IgD-negative memory B cell (primary cell): ENCODE measurements around the gene CACNA2D3. TPM values are rescaled to one million over a fixed set of nuclear protein-coding genes. Genes with fewer than 3 reads are reported as not detected.
"Not testable (repeated sequence)": the region's sequence is repeated elsewhere in the genome, so short reads cannot be mapped to it uniquely, and the experiment has no call there.

ENCODE experiments used
- H3K27ac Mint-ChIP-seq, 3 donors: one replicate each; pipeline ENCODE4 v1.8.0; 2020 to 2022; ENCODE audit warnings: mild to moderate bottlenecking in 3 of 3, mixed read lengths in 3 of 3, moderate library complexity in 1 of 3
- H3K27me3 Mint-ChIP-seq: one replicate; pipeline ENCODE4 v1.8.0; 2021; ENCODE audit warnings: mixed read lengths
- H3K36me3 Mint-ChIP-seq: one replicate; pipeline ENCODE4 v1.8.0; 2020; ENCODE audit warnings: mild to moderate bottlenecking, mixed read lengths
- H3K4me1 Mint-ChIP-seq, 3 donors: one replicate each; pipeline ENCODE4 v1.8.0; 2020 to 2022; ENCODE audit warnings: mixed read lengths in 3 of 3, mild to moderate bottlenecking in 1 of 3
- H3K4me3 Mint-ChIP-seq, 4 donors: one replicate each; pipeline ENCODE4 v1.8.0; 2020 to 2022; ENCODE audit warnings: mild to moderate bottlenecking in 4 of 4, mixed read lengths in 4 of 4, moderate library complexity in 3 of 4
- H3K9me3 Mint-ChIP-seq, 3 donors: one replicate each; pipeline ENCODE4 v1.8.0; 2020 to 2021; ENCODE audit warnings: mixed read lengths in 3 of 3, mild to moderate bottlenecking in 1 of 3
- polyA plus RNA-seq: library from polyadenylated mRNA; unstranded; fragments of 300-500 nt; fragmentation: Illumina TruSeq; gene quantifications from one replicate; pipeline ENCODE4 v1.2.3, GENCODE V29; 2021

The CACNA2D3 gene
- polyA plus RNA-seq, 1 donor from 2014 or later, result not detected

- Mint-ChIP-seq H3K9me3 (peaks cover 0 to 3% (median 2%) of the 10 kb centered on the region in 3 donors), H3K27me3 (no peaks in the 10 kb centered on the region), H3K36me3 (no peaks in the 10 kb centered on the region), H3K27ac (no peak overlapping the region), H3K4me1 (no peaks in the 10 kb centered on the region), H3K4me3 (no peak overlapping the region)
Observed at GRCh38 chr3:54443561-54444161, 321.3 kb downstream of the CACNA2D3 start.

GRCh38 chr3:54445630-54446029 is 323.3 kb downstream of the CACNA2D3 start:
- Mint-ChIP-seq H3K4me1 (no peaks in the 10 kb centered on the region), H3K4me3 (no peak overlapping the region), H3K27ac (no peak overlapping the region), H3K36me3 (no peaks in the 10 kb centered on the region), H3K9me3 (peaks cover 0 to 3% (median 2%) of the 10 kb centered on the region in 3 donors), H3K27me3 (no peaks in the 10 kb centered on the region)

GRCh38 chr3:54447427-54447826 is 325.1 kb downstream of the CACNA2D3 start:
- Mint-ChIP-seq H3K4me1 (no peaks in the 10 kb centered on the region), H3K4me3 (no peak overlapping the region), H3K9me3 (peaks cover 0 to 3% (median 3%) of the 10 kb centered on the region in 3 donors)

GRCh38 chr3:54454806-54455205 is 332.5 kb downstream of the CACNA2D3 start:
- H3K4me1 Mint-ChIP-seq, result no peaks in the 10 kb centered on the region
- H3K4me3 Mint-ChIP-seq, result no peak overlapping the region
- H3K36me3 Mint-ChIP-seq, result no peaks in the 10 kb centered on the region
- H3K9me3 Mint-ChIP-seq, result peaks cover 5 to 24% (median 12%) of the 10 kb centered on the region in 3 donors
- no peak overlapping the region for H3K27ac Mint-ChIP-seq
- H3K27me3 Mint-ChIP-seq, result no peaks in the 10 kb centered on the region

More at GRCh38 chr3:54447427-54447826, 325.1 kb downstream of the CACNA2D3 start:
- no peak overlapping the region for H3K27ac Mint-ChIP-seq
- H3K36me3 Mint-ChIP-seq, result no peaks in the 10 kb centered on the region
- no peaks in the 10 kb centered on the region for H3K27me3 Mint-ChIP-seq

- Mint-ChIP-seq H3K27ac (no peak overlapping the region), H3K9me3 (peaks cover 6 to 26% (median 12%) of the 10 kb centered on the region in 3 donors), H3K4me1 (no peaks in the 10 kb centered on the region), H3K27me3 (no peaks in the 10 kb centered on the region), H3K36me3 (no peaks in the 10 kb centered on the region), H3K4me3 (no peak overlapping the region)
Observed at GRCh38 chr3:54458357-54458756, 336.0 kb downstream of the CACNA2D3 start.

GRCh38 chr3:54464554-54464953 is 342.2 kb downstream of the CACNA2D3 start:
- H3K27me3 Mint-ChIP-seq, H3K27ac Mint-ChIP-seq, H3K4me1 Mint-ChIP-seq, H3K36me3 Mint-ChIP-seq, H3K4me3 Mint-ChIP-seq, H3K9me3 Mint-ChIP-seq: not testable (repeated sequence)

- no peaks in the 10 kb centered on the region for H3K36me3 Mint-ChIP-seq
- no peak overlapping the region for H3K27ac Mint-ChIP-seq
- H3K4me3 Mint-ChIP-seq, result no peak overlapping the region
Observed at GRCh38 chr3:54476891-54477290, 354.5 kb downstream of the CACNA2D3 start.

GRCh38 chr3:54481606-54482365 is 359.4 kb downstream of the CACNA2D3 start:
- peaks cover 4 to 7% (median 4%) of the 10 kb centered on the region in 3 donors for H3K9me3 Mint-ChIP-seq
- H3K36me3 Mint-ChIP-seq, result no peaks in the 10 kb centered on the region
- H3K4me3 Mint-ChIP-seq, result no peak overlapping the region
- H3K27ac Mint-ChIP-seq, result no peak overlapping the region
- no peaks in the 10 kb centered on the region for H3K4me1 Mint-ChIP-seq
- no peaks in the 10 kb centered on the region for H3K27me3 Mint-ChIP-seq

More at GRCh38 chr3:54476891-54477290, 354.5 kb downstream of the CACNA2D3 start:
- no peaks in the 10 kb centered on the region for H3K27me3 Mint-ChIP-seq
- peaks cover 3 to 21% (median 6%) of the 10 kb centered on the region in 3 donors for H3K9me3 Mint-ChIP-seq
- H3K4me1 Mint-ChIP-seq, result no peaks in the 10 kb centered on the region

- no peaks in the 10 kb centered on the region for H3K27me3 Mint-ChIP-seq
- H3K4me1 Mint-ChIP-seq, result no peaks in the 10 kb centered on the region
- H3K36me3 Mint-ChIP-seq, result no peaks in the 10 kb centered on the region
- no peak overlapping the region for H3K27ac Mint-ChIP-seq
- H3K9me3 Mint-ChIP-seq, result peaks cover 0 to 4% (median 0%) of the 10 kb centered on the region in 3 donors
- H3K4me3 Mint-ChIP-seq, result no peak overlapping the region
Observed at GRCh38 chr3:54484334-54484733, 362.0 kb downstream of the CACNA2D3 start.

- H3K27me3 Mint-ChIP-seq, result no peaks in the 10 kb centered on the region
- H3K4me1 Mint-ChIP-seq, result no peaks in the 10 kb centered on the region
- H3K9me3 Mint-ChIP-seq, result peaks cover 0 to 5% (median 4%) of the 10 kb centered on the region in 3 donors
- no peak overlapping the region for H3K4me3 Mint-ChIP-seq
- no peaks in the 10 kb centered on the region for H3K36me3 Mint-ChIP-seq
- H3K27ac Mint-ChIP-seq, result no peak overlapping the region
Observed at GRCh38 chr3:54486317-54486716, 364.0 kb downstream of the CACNA2D3 start.

- Mint-ChIP-seq H3K27ac (no peak overlapping the region), H3K4me3 (no peak overlapping the region), H3K4me1 (no peaks in the 10 kb centered on the region), H3K36me3 (no peaks in the 10 kb centered on the region), H3K9me3 (peaks cover under 1 to 4% (median 2%) of the 10 kb centered on the region in 3 donors), H3K27me3 (no peaks in the 10 kb centered on the region)
Observed at GRCh38 chr3:54488297-54488696, 365.9 kb downstream of the CACNA2D3 start.

GRCh38 chr3:54494209-54494608 is 371.9 kb downstream of the CACNA2D3 start:
- Mint-ChIP-seq H3K9me3 (peaks cover 2 to 24% (median 8%) of the 10 kb centered on the region in 3 donors), H3K4me1 (no peaks in the 10 kb centered on the region), H3K27ac (no peak overlapping the region), H3K27me3 (no peaks in the 10 kb centered on the region), H3K36me3 (peaks cover 2% of the 10 kb centered on the region), H3K4me3 (no peak overlapping the region)

GRCh38 chr3:54506603-54507002 is 384.3 kb downstream of the CACNA2D3 start:
- Mint-ChIP-seq H3K27me3 (peaks cover 1% of the 10 kb centered on the region), H3K27ac (no peak overlapping the region), H3K36me3 (no peaks in the 10 kb centered on the region), H3K9me3 (peaks cover 4 to 10% (median 5%) of the 10 kb centered on the region in 3 donors), H3K4me1 (no peaks in the 10 kb centered on the region), H3K4me3 (no peak overlapping the region)

- Mint-ChIP-seq H3K4me3 (no peak overlapping the region), H3K27me3 (peaks cover 1% of the 10 kb centered on the region), H3K4me1 (no peaks in the 10 kb centered on the region), H3K27ac (no peak overlapping the region), H3K9me3 (peaks cover 3 to 4% (median 4%) of the 10 kb centered on the region in 3 donors), H3K36me3 (no peaks in the 10 kb centered on the region)
Observed at GRCh38 chr3:54507876-54508460, 385.6 kb downstream of the CACNA2D3 start.

- Mint-ChIP-seq H3K9me3 (peaks cover 5 to 9% (median 8%) of the 10 kb centered on the region in 3 donors), H3K4me3 (no peak overlapping the region), H3K4me1 (no peaks in the 10 kb centered on the region), H3K27ac (no peak overlapping the region), H3K36me3 (no peaks in the 10 kb centered on the region), H3K27me3 (peaks cover 1% of the 10 kb centered on the region)
Observed at GRCh38 chr3:54510506-54510905, 388.2 kb downstream of the CACNA2D3 start.
